ENCODE data around the gene ZNF32. TPM values are rescaled to one million over a fixed set of nuclear protein-coding genes. Genes with fewer than 3 reads are reported as not detected.

ZNF32 gene
- total RNA-seq, 1 experiment from 2014 or later = 14.6 TPM

DNA sequence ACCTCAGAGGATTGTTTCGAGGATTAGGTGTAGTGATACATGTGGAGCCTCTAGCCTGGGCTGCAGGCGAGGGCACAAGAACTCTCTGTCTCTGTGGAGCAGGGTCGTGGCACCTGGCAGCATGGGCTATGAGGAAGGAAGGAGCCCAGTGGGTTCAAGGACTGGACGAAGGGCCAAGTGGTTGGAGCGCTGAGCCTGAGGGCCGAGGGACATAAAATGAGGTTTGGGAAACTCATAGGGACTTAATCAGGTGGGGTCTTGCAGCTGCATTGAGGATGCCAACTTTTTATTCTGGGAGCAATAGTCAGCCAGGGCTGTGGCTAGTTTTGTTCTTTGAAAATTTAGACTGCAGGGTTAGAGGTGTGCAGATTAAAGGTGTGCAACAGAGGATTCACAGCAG, 33.0 kb upstream of the ZNF32 start:
- Histone ChIP-seq H2BK120ac (ENCODE audit: low read depth, low read length, poor library complexity, severe bottlenecking) (no peak overlapping the region), H3K56ac (ENCODE audit: insufficient read length, low read depth, low read length) (no peak overlapping the region), H3K23ac (ENCODE audit: insufficient read length, low read depth, low read length) (no peak overlapping the region), H2BK20ac (ENCODE audit: low read depth, low read length, poor library complexity, severe bottlenecking) (no peak overlapping the region), H3K9ac (ENCODE audit: extremely low read depth, insufficient read length, low read length) (no peak overlapping the region), H3K4me2 (ENCODE audit: insufficient read depth, insufficient read length, low read length) (no peak overlapping the region), H2BK15ac (ENCODE audit: low read depth, low read length) (no peak overlapping the region), H3K14ac (ENCODE audit: insufficient read depth, low read length) (no peak overlapping the region), H3T11ph (ENCODE audit: low read length) (no peak overlapping the region), H2AFZ (ENCODE audit: low read length) (no peak overlapping the region), H3K9me3 (ENCODE audit: control insufficient read depth, low read depth, low read length) (no peaks in the 10 kb centered on the region), H3K79me1 (ENCODE audit: insufficient read depth, low read depth, low read length, poor library complexity, severe bottlenecking) (no peaks in the 10 kb centered on the region), H4K20me1 (ENCODE audit: control insufficient read depth, insufficient read depth, insufficient read length) (no peaks in the 10 kb centered on the region), H4K5ac (ENCODE audit: insufficient read length, low read depth, low read length) (no peak overlapping the region), H3K23me2 (ENCODE audit: insufficient read length, low read depth, low read length, poor library complexity, severe bottlenecking) (no peaks in the 10 kb centered on the region), H3K27me3 (ENCODE audit: insufficient read depth, low read length) (no peaks in the 10 kb centered on the region), H3K4me1 (ENCODE audit: insufficient read depth, low read length) (no peaks in the 10 kb centered on the region), H4K91ac (ENCODE audit: insufficient read length, low read depth, low read length) (no peak overlapping the region), H3K4ac (ENCODE audit: low read depth, low read length) (no peak overlapping the region), H3K27ac (ENCODE audit: insufficient read length, low read depth, low read length) (no peak overlapping the region), H3K18ac (ENCODE audit: insufficient read length, low read depth, low read length) (no peak overlapping the region), H2BK12ac (ENCODE audit: insufficient read length, low read depth, low read length) (no peak overlapping the region), H4K8ac (replicated peaks; ENCODE audit: insufficient read length, low read depth, low read length) (no peak overlapping the region), H2AK5ac (ENCODE audit: insufficient read length, low read length) (no peak overlapping the region), H2BK5ac (ENCODE audit: insufficient read length, low read length) (no peak overlapping the region), H3K79me2 (ENCODE audit: insufficient read depth, low read length) (no peaks in the 10 kb centered on the region)
- no CpG with 5 or more reads among the region's 6 CpGs for WGBS (ENCODE audit: extremely low coverage, insufficient read length, low lambda C conversion rate)
- Mint-ChIP-seq H3K4me1 (0 out of 4 replicates have a peak, but pooled peaks cover 0 to 3% of the 10 kb centered on the region in 2 experiments), H3K9me3 (peaks cover 0 to 6% of the 10 kb centered on the region in 2 experiments; a peak in 2 of 5 replicates), H3K36me3 (ENCODE audit: insufficient read depth in 1 of 3, low read depth in 3 of 3) (peaks cover 0 to 1% (median 0%) of the 10 kb centered on the region in 3 experiments; a peak in 2 of 7 replicates), H3K27me3 (ENCODE audit: low read depth) (peaks cover 7% of the 10 kb centered on the region), H3K4me3 (no peak overlapping the region), H3K27ac (no peak overlapping the region)
- TF ChIP-seq, protein P1, sequence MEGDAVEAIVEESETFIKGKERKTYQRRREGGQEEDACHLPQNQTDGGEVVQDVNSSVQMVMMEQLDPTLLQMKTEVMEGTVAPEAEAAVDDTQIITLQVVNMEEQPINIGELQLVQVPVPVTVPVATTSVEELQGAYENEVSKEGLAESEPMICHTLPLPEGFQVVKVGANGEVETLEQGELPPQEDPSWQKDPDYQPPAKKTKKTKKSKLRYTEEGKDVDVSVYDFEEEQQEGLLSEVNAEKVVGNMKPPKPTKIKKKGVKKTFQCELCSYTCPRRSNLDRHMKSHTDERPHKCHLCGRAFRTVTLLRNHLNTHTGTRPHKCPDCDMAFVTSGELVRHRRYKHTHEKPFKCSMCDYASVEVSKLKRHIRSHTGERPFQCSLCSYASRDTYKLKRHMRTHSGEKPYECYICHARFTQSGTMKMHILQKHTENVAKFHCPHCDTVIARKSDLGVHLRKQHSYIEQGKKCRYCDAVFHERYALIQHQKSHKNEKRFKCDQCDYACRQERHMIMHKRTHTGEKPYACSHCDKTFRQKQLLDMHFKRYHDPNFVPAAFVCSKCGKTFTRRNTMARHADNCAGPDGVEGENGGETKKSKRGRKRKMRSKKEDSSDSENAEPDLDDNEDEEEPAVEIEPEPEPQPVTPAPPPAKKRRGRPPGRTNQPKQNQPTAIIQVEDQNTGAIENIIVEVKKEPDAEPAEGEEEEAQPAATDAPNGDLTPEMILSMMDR (conservative IDR thresholded peaks at IDR 0.05) = no peak
- no peak for DNase-seq

Measured in H9 (cell line).